ENCODE results near the gene F8.
"Not testable (repeated sequence)": the region's sequence is repeated elsewhere in the genome, so short reads cannot be mapped to it uniquely, and the experiment has no call there.

Gene F8

GRCh38 chrX:154991476-154991875 lies 31.0 kb downstream of the F8 start:
- H3K4me3 ChIP-seq (ENCODE audit: low read length): no peak overlapping the region
- DNase-seq (ENCODE audit: low read depth, low spot score): no peak

- H3K4me3 ChIP-seq (ENCODE audit: low read length): no peak overlapping the region
- DNase-seq (ENCODE audit: low read depth, low spot score): no peak
These were observed 31.5 kb downstream of the F8 start for GRCh38 chrX:154991039-154991438.

GRCh38 chrX:154990496-154990895 lies 32.0 kb downstream of the F8 start:
- H3K4me3 ChIP-seq (ENCODE audit: low read length): no peak overlapping the region
- no peak for DNase-seq (ENCODE audit: low read depth, low spot score)

- H3K4me3 ChIP-seq (ENCODE audit: low read length): no peak overlapping the region
- no peak for DNase-seq (ENCODE audit: low read depth, low spot score)
These were observed 33.8 kb downstream of the F8 start for GRCh38 chrX:154988719-154989118.

GRCh38 chrX:154987940-154988339 lies 34.6 kb downstream of the F8 start:
- DNase-seq (ENCODE audit: low read depth, low spot score): no peak
- H3K4me3 ChIP-seq (ENCODE audit: low read length): no peak overlapping the region

- H3K4me3 ChIP-seq (ENCODE audit: low read length): no peak overlapping the region
- DNase-seq (ENCODE audit: low read depth, low spot score): peak; percentile 36
These were observed 35.5 kb downstream of the F8 start for GRCh38 chrX:154986826-154987575.

GRCh38 chrX:154981116-154981411 lies 41.5 kb downstream of the F8 start:
- DNase-seq (ENCODE audit: low read depth, low spot score): no peak
- H3K4me3 ChIP-seq (ENCODE audit: low read length): no peak overlapping the region

- peak overlapping the region; percentile 27 for H3K4me3 ChIP-seq (ENCODE audit: low read length)
These were observed 42.0 kb downstream of the F8 start for GRCh38 chrX:154980330-154981115.

GRCh38 chrX:154979629-154980028 lies 42.9 kb downstream of the F8 start:
- no peak overlapping the region for H3K4me3 ChIP-seq (ENCODE audit: low read length)
- DNase-seq (ENCODE audit: low read depth, low spot score): no peak

More at GRCh38 chrX:154980330-154981115, 42.0 kb downstream of the F8 start:
- peak; percentile 62 for DNase-seq (ENCODE audit: low read depth, low spot score)

GRCh38 chrX:154968353-154968752 lies 54.2 kb downstream of the F8 start:
- no peak overlapping the region for H3K4me3 ChIP-seq (ENCODE audit: low read length)
- DNase-seq (ENCODE audit: low read depth, low spot score): no peak

- no peak for DNase-seq (ENCODE audit: low read depth, low spot score)
- H3K4me3 ChIP-seq (ENCODE audit: low read length): no peak overlapping the region
These were observed 54.9 kb downstream of the F8 start for GRCh38 chrX:154967603-154968002.

GRCh38 chrX:154961947-154962346 lies 60.6 kb downstream of the F8 start:
- no peak for DNase-seq (ENCODE audit: low read depth, low spot score)
- no peak overlapping the region for H3K4me3 ChIP-seq (ENCODE audit: low read length)

- H3K4me3 ChIP-seq (ENCODE audit: low read length); DNase-seq (ENCODE audit: low read depth, low spot score): not testable (repeated sequence)
These were observed 66.7 kb downstream of the F8 start for GRCh38 chrX:154955799-154956198.

GRCh38 chrX:154939265-154939664 lies 83.3 kb downstream of the F8 start:
- DNase-seq (ENCODE audit: low read depth, low spot score); H3K4me3 ChIP-seq (ENCODE audit: low read length): not testable (repeated sequence)

GRCh38 chrX:154924771-154925170 lies 97.8 kb downstream of the F8 start:
- H3K4me3 ChIP-seq (ENCODE audit: low read length); DNase-seq (ENCODE audit: low read depth, low spot score): not testable (repeated sequence)

GRCh38 chrX:154918060-154918483 lies 104.5 kb downstream of the F8 start:
- peak; percentile 29 for DNase-seq (ENCODE audit: low read depth, low spot score)
- H3K4me3 ChIP-seq (ENCODE audit: low read length): peak overlapping the region; percentile 48

GRCh38 chrX:154914052-154914451 lies 108.5 kb downstream of the F8 start:
- DNase-seq (ENCODE audit: low read depth, low spot score): no peak
- no peak overlapping the region for H3K4me3 ChIP-seq (ENCODE audit: low read length)

- not testable (repeated sequence) for DNase-seq (ENCODE audit: low read depth, low spot score); H3K4me3 ChIP-seq (ENCODE audit: low read length)
These were observed 112.0 kb downstream of the F8 start for GRCh38 chrX:154910528-154910927.

GRCh38 chrX:154910048-154910447 lies 112.5 kb downstream of the F8 start:
- H3K4me3 ChIP-seq (ENCODE audit: low read length); DNase-seq (ENCODE audit: low read depth, low spot score): not testable (repeated sequence)

GRCh38 chrX:154908821-154909220 lies 113.7 kb downstream of the F8 start:
- H3K4me3 ChIP-seq (ENCODE audit: low read length): no peak overlapping the region
- DNase-seq (ENCODE audit: low read depth, low spot score): no peak

GRCh38 chrX:154902408-154902807 lies 120.1 kb downstream of the F8 start:
- no peak for DNase-seq (ENCODE audit: low read depth, low spot score)
- H3K4me3 ChIP-seq (ENCODE audit: low read length): no peak overlapping the region
